Peyer's patch (tissue), 4 donors: Measurements from ENCODE around the gene CEP164.

ENCODE experiments used
- CTCF ChIP-seq, 6 experiments: fragments of 450-650 bp in 4 of 6; fragments of 200-600 bp in 2 of 6; sonication (generic) in 1 of 6; IDR thresholded peaks; one replicate each; pipeline ENCODE4 v1.5.1; 2017 to 2019; ENCODE audit warnings: antibody characterized with exemption in 6 of 6, mild to moderate bottlenecking in 3 of 6, moderate library complexity in 1 of 6
- POLR2A ChIP-seq, 2 donors: fragments of 450-650 bp; IDR thresholded peaks; one replicate each; pipeline ENCODE4 v1.5.1; 2017; ENCODE audit warnings: antibody characterized with exemption in 2 of 2, mild to moderate bottlenecking in 2 of 2, moderate library complexity in 2 of 2

GRCh38 chr11:117441146-117441975 lies 113.7 kb downstream of the CEP164 start:
- TF ChIP-seq CTCF (IDR thresholded peaks at IDR 0.05) (no peak), POLR2A (IDR thresholded peaks at IDR 0.05) (no peak)
